Ectodermal cell (in vitro differentiated cells): Measurements from ENCODE around the gene CSMD2.

Experiments
- H3K27ac ChIP-seq: 2 replicates; pipeline ENCODE4 v1.7.0; 2013; ENCODE audit warnings: mild to moderate bottlenecking, low read depth, low read length; ENCODE audit not compliant: insufficient read depth, poor library complexity, severe bottlenecking
- H3K27me3 ChIP-seq: 2 replicates; pipeline ENCODE4 v1.7.0; 2013; ENCODE audit warnings: mild to moderate bottlenecking, low read length; ENCODE audit not compliant: insufficient read depth, control insufficient read depth, poor library complexity, severe bottlenecking
- H3K36me3 ChIP-seq: one replicate; pipeline ENCODE4 v1.7.0; 2013; ENCODE audit warnings: low read length; ENCODE audit not compliant: control insufficient read depth, insufficient read depth
- H3K4me1 ChIP-seq: one replicate; pipeline ENCODE4 v1.7.0; 2013; ENCODE audit warnings: low read length; ENCODE audit not compliant: control insufficient read depth, insufficient read depth
- H3K4me3 ChIP-seq: 2 replicates; pipeline ENCODE4 v1.7.0; 2013; ENCODE audit warnings: low read depth, low read length, control low read depth; ENCODE audit not compliant: insufficient read depth
- H3K9me3 ChIP-seq: 2 replicates; pipeline ENCODE4 v1.7.0; 2013; ENCODE audit warnings: mild to moderate bottlenecking, low read length, moderate library complexity; ENCODE audit not compliant: control insufficient read depth
- WGBS, 2 experiments: methylation state at CpG; one replicate each; pipeline ENCODE4 v1.1.7; 2013; ENCODE audit warnings: missing lambda C conversion rate in 2 of 2; 5-methylcytosine and 5-hydroxymethylcytosine counted together

CSMD2 gene

DNA sequence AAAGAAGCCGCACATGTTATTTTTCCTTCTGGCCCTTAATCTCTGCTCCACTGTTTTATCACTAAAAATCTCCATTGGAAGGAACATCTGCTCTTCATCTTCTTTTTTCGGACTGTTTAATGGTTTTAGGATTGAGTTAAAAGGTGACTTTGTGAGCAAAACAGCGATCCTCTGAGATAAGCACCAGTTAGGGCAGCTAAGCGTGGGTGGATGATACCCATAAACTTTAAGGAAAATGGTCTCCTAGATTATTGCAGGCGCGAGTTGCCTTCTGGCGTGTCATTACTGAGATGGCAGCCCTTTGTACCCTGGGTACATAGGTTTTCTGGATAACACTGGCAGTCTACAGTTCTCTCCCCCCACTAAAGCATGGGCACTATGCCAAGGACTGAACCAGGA is 345.1 kb downstream of the CSMD2 start:
- Histone ChIP-seq H3K9me3 (no peaks in the 10 kb centered on the region), H3K36me3 (no peaks in the 10 kb centered on the region), H3K27me3 (no peaks in the 10 kb centered on the region), H3K4me1 (no peaks in the 10 kb centered on the region), H3K4me3 (no peak overlapping the region), H3K27ac (no peak overlapping the region)
- 89 to 92% methylated on average over 7 of the region's 7 CpGs for WGBS, 2 experiments

GRCh38 chr1:33819290-33819912 is 345.6 kb downstream of the CSMD2 start:
- WGBS, 2 experiments, result 94 to 95% methylated on average over 10 of the region's 10 CpGs
- H3K27me3 ChIP-seq, result no peaks in the 10 kb centered on the region
- no peak overlapping the region for H3K4me3 ChIP-seq
- H3K4me1 ChIP-seq, result no peaks in the 10 kb centered on the region
- H3K27ac ChIP-seq, result no peak overlapping the region
- H3K36me3 ChIP-seq, result no peaks in the 10 kb centered on the region
- no peaks in the 10 kb centered on the region for H3K9me3 ChIP-seq

GRCh38 chr1:33818071-33818470 is 347.0 kb downstream of the CSMD2 start:
- Histone ChIP-seq H3K27me3 (no peaks in the 10 kb centered on the region), H3K4me1 (no peaks in the 10 kb centered on the region), H3K27ac (no peak overlapping the region), H3K9me3 (no peaks in the 10 kb centered on the region), H3K36me3 (no peaks in the 10 kb centered on the region), H3K4me3 (no peak overlapping the region)
- WGBS, 2 experiments, result 90 to 97% methylated on average over 3 of the region's 3 CpGs

DNA sequence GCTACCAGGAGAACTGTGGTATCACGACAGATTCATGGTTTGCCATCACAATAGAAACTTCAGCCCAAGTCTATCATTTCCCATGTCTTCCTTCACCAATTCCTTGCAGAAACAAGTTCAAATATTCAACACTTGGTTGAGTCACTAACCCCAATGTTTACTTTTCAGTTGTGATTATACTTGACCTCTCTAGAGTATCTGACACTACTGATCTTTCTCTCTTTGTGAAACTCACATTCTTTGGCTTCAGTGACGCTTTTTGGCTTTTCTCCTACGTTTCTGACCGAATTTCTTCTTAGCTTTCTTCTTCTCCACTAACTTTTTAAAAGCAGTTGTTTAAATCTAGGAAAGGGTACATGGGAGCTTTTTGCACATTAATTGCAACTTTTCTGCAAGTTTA is 350.0 kb downstream of the CSMD2 start:
- Histone ChIP-seq H3K27ac (no peak overlapping the region), H3K4me3 (no peak overlapping the region), H3K27me3 (no peaks in the 10 kb centered on the region), H3K4me1 (no peaks in the 10 kb centered on the region), H3K36me3 (no peaks in the 10 kb centered on the region), H3K9me3 (no peaks in the 10 kb centered on the region)
- WGBS, 2 experiments, result 94 to 97% methylated on average over 3 to 4 of the region's 4 CpGs

DNA sequence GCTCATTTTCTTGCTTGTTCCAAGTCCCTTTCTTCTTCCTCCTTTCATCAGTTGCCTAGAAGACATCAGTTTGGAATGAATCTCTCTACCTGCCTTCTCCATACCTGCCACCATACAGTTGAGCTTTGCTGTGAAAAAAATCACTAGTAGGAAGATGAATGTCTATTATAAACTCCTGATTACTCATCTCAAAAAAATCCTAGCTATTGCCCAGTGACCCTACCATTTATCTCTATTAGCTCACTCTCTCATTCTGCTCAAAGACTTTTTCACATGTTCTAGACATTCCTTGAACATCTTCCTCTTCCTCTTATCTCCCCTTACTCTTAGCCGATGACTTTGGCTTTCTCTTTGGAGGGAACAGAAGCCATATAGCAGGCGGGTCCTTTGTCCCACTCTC is 350.9 kb downstream of the CSMD2 start:
- Histone ChIP-seq H3K4me3 (no peak overlapping the region), H3K4me1 (no peaks in the 10 kb centered on the region), H3K27me3 (no peaks in the 10 kb centered on the region), H3K27ac (no peak overlapping the region), H3K36me3 (no peaks in the 10 kb centered on the region), H3K9me3 (no peaks in the 10 kb centered on the region)
- WGBS, 2 experiments, result 91 to 97% methylated on average over 2 of the region's 2 CpGs

DNA sequence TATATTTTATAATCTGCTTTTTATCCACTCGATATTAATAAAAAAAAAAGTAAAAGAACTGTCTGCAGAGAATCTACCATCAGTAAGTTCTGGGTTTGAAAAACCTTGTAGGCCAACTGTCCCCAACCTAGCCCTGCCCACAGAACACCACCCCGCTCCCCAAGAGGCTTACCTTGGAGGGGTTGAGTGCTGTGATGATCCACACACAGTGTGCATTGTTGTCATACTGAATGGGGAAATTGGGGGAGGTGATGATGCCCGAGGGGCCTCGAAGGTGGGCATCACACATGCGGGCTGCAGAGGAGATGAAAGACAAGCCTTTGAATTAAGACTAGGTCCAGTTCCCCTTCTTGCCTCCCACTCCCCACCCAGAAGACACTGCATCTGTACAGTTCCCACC is 354.5 kb downstream of the CSMD2 start:
- no peaks in the 10 kb centered on the region for H3K36me3 ChIP-seq
- H3K27ac ChIP-seq, result no peak overlapping the region
- H3K4me3 ChIP-seq, result no peak overlapping the region
- no peaks in the 10 kb centered on the region for H3K27me3 ChIP-seq
- no peaks in the 10 kb centered on the region for H3K9me3 ChIP-seq
- H3K4me1 ChIP-seq, result no peaks in the 10 kb centered on the region
- 93 to 95% methylated on average over 4 to 5 of the region's 5 CpGs for WGBS, 2 experiments

GRCh38 chr1:33805988-33806387 is 359.0 kb downstream of the CSMD2 start:
- 89 to 95% methylated on average over 3 of the region's 3 CpGs for WGBS, 2 experiments
- Histone ChIP-seq H3K27me3 (no peaks in the 10 kb centered on the region), H3K36me3 (no peaks in the 10 kb centered on the region), H3K9me3 (no peaks in the 10 kb centered on the region), H3K4me3 (no peak overlapping the region), H3K4me1 (no peaks in the 10 kb centered on the region), H3K27ac (no peak overlapping the region)

- Histone ChIP-seq H3K27ac (no peak overlapping the region), H3K9me3 (no peaks in the 10 kb centered on the region), H3K4me1 (no peaks in the 10 kb centered on the region), H3K27me3 (no peaks in the 10 kb centered on the region), H3K36me3 (no peaks in the 10 kb centered on the region), H3K4me3 (no peak overlapping the region)
- WGBS, 2 experiments, result 95% methylated on average over 2 of the region's 2 CpGs
Measured at GRCh38 chr1:33802268-33802667, 362.8 kb downstream of the CSMD2 start.

GRCh38 chr1:33797849-33798248 is 367.2 kb downstream of the CSMD2 start:
- WGBS, 2 experiments, result 93 to 95% methylated on average over 6 of the region's 6 CpGs
- Histone ChIP-seq H3K4me3 (no peak overlapping the region), H3K4me1 (no peaks in the 10 kb centered on the region), H3K27ac (no peak overlapping the region), H3K27me3 (no peaks in the 10 kb centered on the region), H3K36me3 (no peaks in the 10 kb centered on the region), H3K9me3 (no peaks in the 10 kb centered on the region)

GRCh38 chr1:33792651-33793050 is 372.4 kb downstream of the CSMD2 start:
- no peaks in the 10 kb centered on the region for H3K9me3 ChIP-seq
- no peak overlapping the region for H3K4me3 ChIP-seq
- H3K27ac ChIP-seq, result no peak overlapping the region
- WGBS, 2 experiments, result 92 to 93% methylated on average over 3 to 4 of the region's 4 CpGs
- no peaks in the 10 kb centered on the region for H3K4me1 ChIP-seq
- H3K27me3 ChIP-seq, result no peaks in the 10 kb centered on the region
- H3K36me3 ChIP-seq, result no peaks in the 10 kb centered on the region

- Histone ChIP-seq H3K27ac (no peak overlapping the region), H3K27me3 (no peaks in the 10 kb centered on the region), H3K36me3 (no peaks in the 10 kb centered on the region), H3K4me1 (no peaks in the 10 kb centered on the region), H3K9me3 (no peaks in the 10 kb centered on the region), H3K4me3 (no peak overlapping the region)
- WGBS, 2 experiments, result 92 to 97% methylated on average over 4 of the region's 4 CpGs
Measured at GRCh38 chr1:33792216-33792615, 372.8 kb downstream of the CSMD2 start.
